ENCODE results near the gene SLC45A1.

SLC45A1 gene

DNA sequence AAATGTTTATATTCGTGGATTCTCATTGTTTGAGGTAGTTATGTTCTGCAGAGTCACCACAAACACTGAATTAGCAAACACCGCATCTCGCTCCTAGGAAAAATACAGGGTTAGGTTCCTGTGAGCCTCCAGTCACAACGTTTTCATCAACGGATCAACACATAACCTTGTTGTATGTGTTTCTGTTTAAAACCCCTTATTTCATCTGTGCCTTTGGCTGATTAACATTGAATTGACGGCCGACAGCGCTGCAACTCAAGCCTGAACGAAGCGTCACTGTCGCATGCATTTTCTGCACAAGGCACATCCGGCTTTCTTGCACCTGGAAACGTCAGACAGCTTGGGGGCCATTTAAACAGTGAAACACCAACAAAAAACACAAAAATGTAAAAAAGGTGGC, 8.4 kb downstream of the SLC45A1 start:
- no peak overlapping the region for H3K27ac ChIP-seq
- TF ChIP-seq EZH2 (IDR thresholded peaks at IDR 0.05) (no peak), POLR2AphosphoS5 (IDR thresholded peaks at IDR 0.05; ENCODE audit: borderline replicate concordance, low read depth, low read length) (no peak), FOXP2 (optimal IDR thresholded peaks at IDR 0.05; ENCODE audit: control extremely low read depth, extremely low read length, insufficient read depth) (no peak)
- no peaks in the 10 kb centered on the region for H3K9me3 ChIP-seq (ENCODE audit: low read depth, low read length)
- DNase-seq (ENCODE audit: low read depth, low spot score), result no peak
- H3K9ac ChIP-seq (ENCODE audit: insufficient read length), result no peak overlapping the region
- no peaks in the 10 kb centered on the region for H3K36me3 ChIP-seq (ENCODE audit: insufficient read depth, low read length)
- H3K4me3 ChIP-seq, result no peak overlapping the region

DNA sequence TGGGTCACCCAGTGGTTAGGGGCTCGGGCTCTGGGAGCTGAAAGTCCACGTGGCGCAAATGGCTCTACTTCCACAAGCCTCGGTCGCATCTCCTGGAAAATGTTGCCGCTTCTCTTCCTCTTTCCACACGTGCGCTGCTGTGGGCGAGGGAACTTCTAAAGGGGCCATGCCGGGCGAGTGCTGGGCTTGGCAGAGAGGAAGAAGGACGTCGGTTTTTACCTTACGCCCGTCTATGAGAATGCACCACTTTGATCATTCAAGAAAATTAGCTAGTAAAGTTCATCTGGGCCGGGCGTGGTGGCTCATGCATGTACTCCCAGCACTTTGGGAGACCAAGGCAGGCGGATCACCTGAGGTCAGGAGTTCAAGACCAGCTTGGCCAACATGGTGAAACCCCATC, 10.4 kb downstream of the SLC45A1 start:
- Histone ChIP-seq H3K27ac (no peak overlapping the region), H3K9me3 (ENCODE audit: low read depth, low read length) (no peaks in the 10 kb centered on the region), H3K9ac (ENCODE audit: insufficient read length) (no peak overlapping the region), H3K4me3 (no peak overlapping the region), H3K36me3 (ENCODE audit: insufficient read depth, low read length) (no peaks in the 10 kb centered on the region)
- TF ChIP-seq EZH2 (IDR thresholded peaks at IDR 0.05) (no peak), FOXP2 (optimal IDR thresholded peaks at IDR 0.05; ENCODE audit: control extremely low read depth, extremely low read length, insufficient read depth) (no peak), POLR2AphosphoS5 (IDR thresholded peaks at IDR 0.05; ENCODE audit: borderline replicate concordance, low read depth, low read length) (no peak)
- DNase-seq (ENCODE audit: low read depth, low spot score), result no peak

DNA sequence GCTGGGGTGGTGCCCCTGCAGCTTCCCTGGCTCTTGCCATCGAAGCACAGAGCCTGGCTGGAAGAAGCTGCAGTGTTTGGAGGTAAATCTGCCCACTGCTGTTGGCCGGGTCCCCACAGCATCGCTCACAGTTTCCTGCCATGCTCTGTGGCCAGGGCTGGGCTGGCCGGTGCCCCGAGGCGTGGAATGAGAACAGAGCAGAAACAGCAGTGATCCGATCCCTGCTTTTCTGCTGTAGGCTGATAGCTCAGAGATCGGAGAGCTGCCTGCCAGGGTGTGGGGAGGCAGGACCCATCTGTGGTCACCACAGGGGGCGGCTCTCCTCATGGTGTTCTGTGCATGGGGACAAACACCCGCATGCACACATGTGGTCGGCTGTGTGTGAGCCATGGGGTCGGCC, 11.5 kb downstream of the SLC45A1 start:
- Histone ChIP-seq H3K9me3 (ENCODE audit: low read depth, low read length) (no peaks in the 10 kb centered on the region), H3K36me3 (ENCODE audit: insufficient read depth, low read length) (no peaks in the 10 kb centered on the region), H3K9ac (ENCODE audit: insufficient read length) (no peak overlapping the region), H3K4me3 (no peak overlapping the region), H3K27ac (no peak overlapping the region)
- TF ChIP-seq FOXP2 (optimal IDR thresholded peaks at IDR 0.05; ENCODE audit: control extremely low read depth, extremely low read length, insufficient read depth) (no peak), POLR2AphosphoS5 (IDR thresholded peaks at IDR 0.05; ENCODE audit: borderline replicate concordance, low read depth, low read length) (no peak), EZH2 (IDR thresholded peaks at IDR 0.05) (no peak)
- no peak for DNase-seq (ENCODE audit: low read depth, low spot score)

DNA sequence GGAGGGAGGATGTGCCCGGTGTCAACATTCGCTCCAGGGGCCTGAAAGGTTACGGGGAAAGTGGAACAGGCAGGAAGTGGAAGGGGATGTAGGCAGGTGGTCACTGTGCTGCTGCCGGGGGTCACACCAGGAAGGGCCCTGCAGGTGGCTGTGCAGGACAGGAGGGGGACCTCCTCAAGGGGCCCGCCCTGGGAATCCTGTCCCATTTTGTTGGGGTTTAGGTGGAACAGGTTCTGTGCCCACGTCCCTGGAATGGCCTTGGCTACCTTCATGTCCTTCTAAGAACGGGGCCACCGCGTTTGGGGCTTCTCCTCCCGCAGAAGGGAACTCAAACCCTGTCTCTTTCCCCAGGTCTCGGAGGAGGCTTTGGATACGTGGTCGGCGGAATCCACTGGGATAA, 11.9 kb downstream of the SLC45A1 start:
- Histone ChIP-seq H3K27ac (no peak overlapping the region), H3K36me3 (ENCODE audit: insufficient read depth, low read length) (no peaks in the 10 kb centered on the region), H3K9me3 (ENCODE audit: low read depth, low read length) (no peaks in the 10 kb centered on the region), H3K4me3 (no peak overlapping the region), H3K9ac (ENCODE audit: insufficient read length) (no peak overlapping the region)
- no peak for DNase-seq (ENCODE audit: low read depth, low spot score)
- TF ChIP-seq EZH2 (IDR thresholded peaks at IDR 0.05) (no peak), FOXP2 (optimal IDR thresholded peaks at IDR 0.05; ENCODE audit: control extremely low read depth, extremely low read length, insufficient read depth) (no peak), POLR2AphosphoS5 (IDR thresholded peaks at IDR 0.05; ENCODE audit: borderline replicate concordance, low read depth, low read length) (no peak)

DNA sequence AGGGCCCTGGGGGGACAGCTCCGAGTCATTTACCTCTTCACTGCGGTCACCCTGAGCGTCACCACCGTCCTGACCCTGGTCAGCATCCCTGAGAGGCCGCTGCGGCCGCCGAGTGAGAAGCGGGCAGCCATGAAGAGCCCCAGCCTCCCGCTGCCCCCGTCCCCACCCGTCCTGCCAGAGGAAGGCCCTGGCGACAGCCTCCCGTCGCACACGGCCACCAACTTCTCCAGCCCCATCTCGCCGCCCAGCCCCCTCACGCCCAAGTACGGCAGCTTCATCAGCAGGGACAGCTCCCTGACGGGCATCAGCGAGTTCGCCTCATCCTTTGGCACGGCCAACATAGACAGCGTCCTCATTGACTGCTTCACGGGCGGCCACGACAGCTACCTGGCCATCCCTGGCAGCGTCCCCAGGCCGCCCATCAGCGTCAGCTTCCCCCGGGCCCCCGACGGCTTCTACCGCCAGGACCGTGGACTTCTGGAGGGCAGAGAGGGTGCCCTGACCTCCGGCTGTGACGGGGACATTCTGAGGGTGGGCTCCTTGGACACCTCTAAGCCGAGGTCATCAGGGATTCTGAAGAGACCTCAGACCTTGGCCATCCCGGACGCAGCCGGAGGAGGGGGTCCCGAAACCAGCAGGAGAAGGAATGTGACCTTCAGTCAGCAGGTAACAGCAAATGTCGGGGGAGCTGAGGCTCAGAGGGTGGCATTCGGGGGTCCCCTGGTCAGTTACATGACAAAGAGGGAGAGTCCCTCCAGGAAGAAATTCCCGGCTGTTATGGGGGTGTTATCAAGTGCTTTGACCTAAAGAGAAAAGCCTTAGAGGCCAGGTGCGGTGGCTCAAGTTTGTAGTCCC, 12.6 kb downstream of the SLC45A1 start:
- no peak for DNase-seq (ENCODE audit: low read depth, low spot score)
- TF ChIP-seq POLR2AphosphoS5 (IDR thresholded peaks at IDR 0.05; ENCODE audit: borderline replicate concordance, low read depth, low read length) (no peak), FOXP2 (optimal IDR thresholded peaks at IDR 0.05; ENCODE audit: control extremely low read depth, extremely low read length, insufficient read depth) (no peak), EZH2 (IDR thresholded peaks at IDR 0.05) (no peak)
- no peak overlapping the region for H3K9ac ChIP-seq (ENCODE audit: insufficient read length)
- H3K27ac ChIP-seq, result no peak overlapping the region
- H3K36me3 ChIP-seq (ENCODE audit: insufficient read depth, low read length), result no peaks in the 10 kb centered on the region
- H3K4me3 ChIP-seq, result no peak overlapping the region
- no peaks in the 10 kb centered on the region for H3K9me3 ChIP-seq (ENCODE audit: low read depth, low read length)

DNA sequence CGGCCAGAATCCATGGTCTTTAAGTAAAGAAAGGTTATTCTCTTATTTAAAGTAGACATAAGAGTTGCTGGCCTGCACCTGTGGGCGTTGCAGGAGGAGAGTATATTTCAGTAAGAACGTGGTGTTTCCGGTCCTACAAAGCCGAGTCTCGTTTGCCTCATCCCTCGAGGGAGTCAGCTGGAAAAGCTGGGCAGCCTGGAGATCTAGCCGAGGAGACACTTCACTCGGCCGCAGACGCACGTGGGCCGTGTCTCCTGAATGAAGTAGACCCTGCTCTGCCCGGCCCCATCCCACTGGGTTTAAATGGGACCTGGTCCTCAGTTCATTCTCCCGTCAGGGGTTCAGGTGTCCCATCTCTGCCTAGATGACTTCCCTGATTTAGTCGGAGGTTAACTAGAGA, 14.9 kb downstream of the SLC45A1 start:
- Histone ChIP-seq H3K36me3 (ENCODE audit: insufficient read depth, low read length) (no peaks in the 10 kb centered on the region), H3K9ac (ENCODE audit: insufficient read length) (no peak overlapping the region), H3K9me3 (ENCODE audit: low read depth, low read length) (no peaks in the 10 kb centered on the region), H3K4me3 (no peak overlapping the region), H3K27ac (no peak overlapping the region)
- no peak for DNase-seq (ENCODE audit: low read depth, low spot score)
- no peak for TF ChIP-seq EZH2 (IDR thresholded peaks at IDR 0.05)
- no peak for TF ChIP-seq POLR2AphosphoS5 (IDR thresholded peaks at IDR 0.05; ENCODE audit: borderline replicate concordance, low read depth, low read length)
- TF ChIP-seq FOXP2 (optimal IDR thresholded peaks at IDR 0.05; ENCODE audit: control extremely low read depth, extremely low read length, insufficient read depth), result no peak

DNA sequence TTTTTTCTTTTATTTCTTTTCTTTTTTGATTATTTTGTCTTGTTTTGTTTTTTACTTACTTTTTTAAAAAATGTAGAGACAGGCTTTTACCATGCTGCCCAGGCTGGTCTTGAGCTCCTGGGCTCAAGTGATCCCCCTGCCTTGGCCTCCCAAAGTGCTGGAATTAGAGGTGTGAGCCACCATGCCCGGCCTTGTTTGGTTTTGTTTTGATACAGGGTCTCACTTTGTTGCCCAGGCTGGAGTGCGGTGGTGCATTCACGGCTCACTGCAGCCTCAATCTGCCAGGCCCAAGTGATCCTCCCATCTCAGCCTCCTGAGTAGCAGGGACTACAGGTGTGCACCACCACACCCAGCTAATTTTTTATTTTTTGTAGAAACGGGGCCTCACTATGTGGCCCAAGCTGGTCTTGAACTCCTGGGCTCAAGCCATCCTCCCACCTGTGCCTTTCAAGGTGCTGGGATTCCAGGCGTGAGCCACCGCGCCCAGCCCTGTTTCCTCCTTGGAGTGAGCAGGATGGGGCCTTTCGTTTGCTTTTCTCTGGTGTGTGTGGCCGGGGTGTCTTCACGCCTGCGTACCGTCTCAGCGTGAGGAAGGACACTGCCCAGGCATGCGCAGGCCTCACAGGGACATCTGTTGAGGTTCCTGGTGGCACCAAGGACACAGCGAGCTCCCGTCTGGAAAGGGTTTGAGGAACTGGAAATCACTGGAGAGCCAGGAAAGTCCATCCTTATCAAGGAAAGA, 15.5 kb downstream of the SLC45A1 start:
- Histone ChIP-seq H3K9ac (ENCODE audit: insufficient read length) (no peak overlapping the region), H3K36me3 (ENCODE audit: insufficient read depth, low read length) (no peaks in the 10 kb centered on the region), H3K27ac (no peak overlapping the region), H3K4me3 (no peak overlapping the region), H3K9me3 (ENCODE audit: low read depth, low read length) (no peaks in the 10 kb centered on the region)
- DNase-seq (ENCODE audit: low read depth, low spot score), result no peak
- TF ChIP-seq POLR2AphosphoS5 (IDR thresholded peaks at IDR 0.05; ENCODE audit: borderline replicate concordance, low read depth, low read length), result no peak

DNA sequence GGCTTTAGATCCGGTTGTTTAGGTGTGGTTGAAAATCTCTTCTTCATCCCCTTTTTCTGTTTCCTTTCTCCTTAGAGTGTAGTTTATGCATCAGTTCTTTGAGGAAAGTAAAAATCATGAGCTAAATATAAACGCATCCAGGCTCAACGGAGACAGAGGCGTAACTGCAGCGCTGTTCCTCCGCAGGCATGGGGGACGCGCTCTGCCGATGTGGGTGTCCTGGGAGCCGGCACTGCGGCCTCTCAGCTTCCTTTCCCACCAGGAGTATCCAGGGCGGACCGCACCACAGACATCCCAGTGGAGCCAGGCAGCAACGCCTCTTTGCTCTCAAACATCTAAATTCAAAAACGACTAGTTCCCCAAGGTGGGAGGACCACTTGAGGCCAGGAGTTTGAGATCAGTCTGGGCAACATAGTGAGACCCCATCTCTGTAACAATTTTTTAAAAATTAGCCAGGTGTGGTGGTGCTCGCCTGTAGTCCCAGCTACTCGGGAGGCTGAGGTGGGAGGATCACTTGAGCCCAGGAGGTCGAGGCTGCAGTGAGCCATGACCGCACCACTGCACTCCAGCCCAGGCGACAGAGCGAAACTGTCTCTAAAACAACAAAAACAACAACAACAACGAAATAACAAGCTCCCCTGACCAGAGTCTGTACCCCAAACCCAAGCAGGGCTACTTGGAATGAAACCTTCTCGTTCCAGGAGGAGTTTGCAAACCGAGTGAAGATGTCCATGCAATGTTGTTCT, 16.4 kb downstream of the SLC45A1 start:
- H3K9me3 ChIP-seq (ENCODE audit: low read depth, low read length), result no peaks in the 10 kb centered on the region
- H3K36me3 ChIP-seq (ENCODE audit: insufficient read depth, low read length), result no peaks in the 10 kb centered on the region
- no peak overlapping the region for H3K9ac ChIP-seq (ENCODE audit: insufficient read length)
- H3K4me3 ChIP-seq, result no peak overlapping the region
- no peak overlapping the region for H3K27ac ChIP-seq
- no peak for TF ChIP-seq EZH2 (IDR thresholded peaks at IDR 0.05)
- no peak for TF ChIP-seq POLR2AphosphoS5 (IDR thresholded peaks at IDR 0.05; ENCODE audit: borderline replicate concordance, low read depth, low read length)
- TF ChIP-seq FOXP2 (optimal IDR thresholded peaks at IDR 0.05; ENCODE audit: control extremely low read depth, extremely low read length, insufficient read depth), result no peak
- no peak for DNase-seq (ENCODE audit: low read depth, low spot score)

Data from SK-N-MC (cell line).